Measurements from ENCODE around the gene KIFC3.
"Not testable (repeated sequence)": the region's sequence is repeated elsewhere in the genome, so short reads cannot be mapped to it uniquely, and the experiment has no call there.

Gene KIFC3, protein sequence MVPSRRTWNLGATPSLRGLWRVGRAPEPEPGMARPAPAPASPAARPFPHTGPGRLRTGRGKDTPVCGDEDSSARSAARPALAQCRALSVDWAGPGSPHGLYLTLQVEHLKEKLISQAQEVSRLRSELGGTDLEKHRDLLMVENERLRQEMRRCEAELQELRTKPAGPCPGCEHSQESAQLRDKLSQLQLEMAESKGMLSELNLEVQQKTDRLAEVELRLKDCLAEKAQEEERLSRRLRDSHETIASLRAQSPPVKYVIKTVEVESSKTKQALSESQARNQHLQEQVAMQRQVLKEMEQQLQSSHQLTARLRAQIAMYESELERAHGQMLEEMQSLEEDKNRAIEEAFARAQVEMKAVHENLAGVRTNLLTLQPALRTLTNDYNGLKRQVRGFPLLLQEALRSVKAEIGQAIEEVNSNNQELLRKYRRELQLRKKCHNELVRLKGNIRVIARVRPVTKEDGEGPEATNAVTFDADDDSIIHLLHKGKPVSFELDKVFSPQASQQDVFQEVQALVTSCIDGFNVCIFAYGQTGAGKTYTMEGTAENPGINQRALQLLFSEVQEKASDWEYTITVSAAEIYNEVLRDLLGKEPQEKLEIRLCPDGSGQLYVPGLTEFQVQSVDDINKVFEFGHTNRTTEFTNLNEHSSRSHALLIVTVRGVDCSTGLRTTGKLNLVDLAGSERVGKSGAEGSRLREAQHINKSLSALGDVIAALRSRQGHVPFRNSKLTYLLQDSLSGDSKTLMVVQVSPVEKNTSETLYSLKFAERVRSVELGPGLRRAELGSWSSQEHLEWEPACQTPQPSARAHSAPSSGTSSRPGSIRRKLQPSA

GRCh38 chr16:57802341-57803133, at the start of gene KIFC3:
TSS of gene KIFC3 (minus strand) at chr16:57802491. CDS start at chr16:57798243, 4,248 bp downstream.
- peak; percentile 39 for DNase-seq

DNA sequence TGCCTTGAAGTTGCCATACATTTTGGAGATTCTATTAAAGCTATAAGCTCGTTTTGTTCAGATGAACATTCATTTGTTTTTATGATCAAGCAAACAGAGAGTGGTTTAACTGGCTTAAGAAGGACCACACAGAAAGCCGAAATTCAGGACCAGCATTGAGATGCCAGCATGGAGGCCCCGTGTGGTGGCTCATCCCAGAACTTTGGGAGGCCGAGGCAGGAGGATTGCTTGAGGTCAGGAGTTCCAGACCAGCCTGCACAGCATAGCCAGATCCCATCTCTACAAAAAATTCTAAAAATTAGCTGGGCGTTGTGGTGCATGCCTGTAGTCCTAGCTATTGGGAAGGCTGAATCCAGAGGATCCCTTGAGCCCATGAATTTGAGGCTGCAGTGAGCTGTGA, 45.9 kb upstream of the KIFC3 start:
- no peak for DNase-seq

GRCh38 chr16:57846931-57847330, 44.6 kb upstream of the KIFC3 start:
- DNase-seq, result peak; percentile 18

- DNase-seq, result peak; percentile 63
Measured at GRCh38 chr16:57846078-57846697, 43.9 kb upstream of the KIFC3 start.

- no peak for DNase-seq
Measured at GRCh38 chr16:57845115-57845514, 42.8 kb upstream of the KIFC3 start.

DNA sequence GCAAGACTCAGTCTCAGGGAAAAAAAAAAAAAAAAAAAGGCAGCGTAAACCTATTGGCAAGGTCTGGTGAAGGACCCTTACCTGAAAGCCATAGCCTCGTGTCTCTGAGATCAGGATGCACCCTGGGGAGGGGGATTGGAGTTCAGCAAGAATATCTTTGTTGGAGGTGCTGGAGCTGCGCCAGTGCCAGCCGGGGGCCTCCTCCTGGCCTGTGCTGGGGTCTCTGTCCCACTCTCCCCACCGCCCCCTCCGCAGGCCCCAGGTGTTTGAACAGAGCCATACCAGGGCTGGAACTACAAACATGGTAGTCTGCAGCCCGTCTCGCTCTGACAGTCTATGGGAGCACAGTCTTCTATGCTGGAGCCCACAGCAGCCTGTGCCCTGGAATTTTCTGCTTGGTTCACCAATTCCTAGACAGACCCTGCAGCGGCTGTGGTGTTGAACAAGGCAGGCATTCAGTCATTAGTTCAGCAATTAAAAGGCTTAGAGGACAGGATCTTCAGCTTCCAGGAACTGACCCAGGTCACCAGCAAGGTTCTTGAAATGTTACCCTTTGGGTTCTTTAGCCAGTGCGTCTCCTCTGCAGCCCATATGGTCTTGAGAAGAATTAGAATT, 42.2 kb upstream of the KIFC3 start:
- DNase-seq, result no peak

DNA sequence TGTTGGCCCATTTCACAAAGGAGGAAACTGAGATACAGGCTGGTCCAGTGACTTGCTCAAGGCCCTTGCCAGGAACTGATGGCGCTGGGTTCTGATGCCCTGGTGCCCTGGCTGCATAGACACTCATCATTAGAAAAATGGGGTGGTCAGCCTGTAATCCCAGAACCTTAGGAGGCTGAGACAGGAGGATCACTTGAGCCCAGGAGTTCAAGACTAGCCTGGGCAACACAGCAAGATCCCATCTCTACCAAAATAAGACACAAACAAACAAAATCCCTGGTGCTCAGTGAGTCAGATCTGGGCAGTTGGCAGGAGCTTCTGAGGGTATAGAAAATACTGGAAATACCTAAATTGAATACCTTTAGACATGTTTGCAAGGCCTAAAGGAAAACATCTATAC, 41.1 kb upstream of the KIFC3 start:
- no peak for DNase-seq

- no peak for DNase-seq
Measured at GRCh38 chr16:57842601-57843000, 40.3 kb upstream of the KIFC3 start.

GRCh38 chr16:57840833-57841232, 38.5 kb upstream of the KIFC3 start:
- no peak for DNase-seq

DNA sequence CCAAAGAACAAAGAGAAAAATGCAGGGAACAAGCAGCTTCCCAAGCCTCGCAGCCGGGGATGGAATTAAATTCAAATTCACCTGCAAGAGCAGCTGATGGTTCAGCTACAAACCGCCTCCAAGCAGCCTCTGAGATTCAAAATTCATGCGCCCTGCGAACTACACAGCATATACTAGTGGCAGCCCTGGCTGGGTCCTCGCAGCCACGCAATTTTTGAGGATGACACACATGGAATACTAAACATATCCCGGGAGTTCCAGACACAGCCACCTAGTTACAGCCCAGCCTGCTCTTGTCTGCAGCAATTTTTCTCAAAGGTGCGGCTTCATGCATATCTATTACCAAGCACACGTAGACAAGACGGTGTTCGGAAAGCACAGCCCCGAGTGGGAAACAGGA, 35.9 kb upstream of the KIFC3 start:
- no peak for DNase-seq

- no peak for DNase-seq
Measured at GRCh38 chr16:57837305-57838125, 35.2 kb upstream of the KIFC3 start.

DNA sequence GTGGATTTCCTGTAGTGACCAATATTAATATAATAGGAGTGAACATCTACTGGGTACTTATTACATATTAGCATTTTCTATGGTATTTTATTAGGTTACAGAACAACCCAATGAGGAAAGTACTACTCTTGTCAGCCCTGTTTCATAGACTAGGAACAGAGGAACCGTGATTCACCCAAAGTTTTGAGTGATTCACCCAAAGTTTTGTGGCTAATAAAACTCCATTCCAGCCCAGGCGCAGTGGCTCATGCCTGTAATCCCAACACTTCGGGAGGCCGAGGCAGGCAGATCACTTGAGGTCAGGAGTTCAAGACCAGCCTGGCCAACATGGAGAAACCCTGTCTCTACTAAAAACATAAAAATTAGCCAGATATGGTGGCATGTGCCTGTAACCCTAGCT, 33.1 kb upstream of the KIFC3 start:
- DNase-seq, result not testable (repeated sequence)

- DNase-seq, result no peak
Measured at GRCh38 chr16:57834936-57835335, 32.6 kb upstream of the KIFC3 start.

- DNase-seq, result no peak
Measured at GRCh38 chr16:57830890-57831484, 28.7 kb upstream of the KIFC3 start.

DNA sequence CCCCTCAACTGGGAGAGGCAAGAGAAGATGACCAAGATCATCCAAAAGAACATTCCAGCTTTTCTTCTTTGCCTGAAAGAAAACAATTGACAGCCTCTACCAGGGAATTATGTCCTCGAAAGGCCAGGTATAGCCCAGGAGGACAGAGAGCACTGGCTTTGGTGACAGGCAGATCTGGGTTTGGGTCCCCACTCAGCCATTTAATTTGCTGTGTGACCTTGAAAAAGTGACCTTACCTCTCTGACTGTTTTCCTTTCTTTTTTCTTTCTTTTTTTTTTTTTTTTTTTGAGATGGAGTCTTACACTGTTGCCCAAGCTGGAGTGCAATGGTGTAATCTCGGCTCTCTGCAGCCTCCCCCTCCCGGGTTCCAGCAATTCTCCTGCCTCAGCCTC, 27.7 kb upstream of the KIFC3 start:
- DNase-seq, result no peak

DNA sequence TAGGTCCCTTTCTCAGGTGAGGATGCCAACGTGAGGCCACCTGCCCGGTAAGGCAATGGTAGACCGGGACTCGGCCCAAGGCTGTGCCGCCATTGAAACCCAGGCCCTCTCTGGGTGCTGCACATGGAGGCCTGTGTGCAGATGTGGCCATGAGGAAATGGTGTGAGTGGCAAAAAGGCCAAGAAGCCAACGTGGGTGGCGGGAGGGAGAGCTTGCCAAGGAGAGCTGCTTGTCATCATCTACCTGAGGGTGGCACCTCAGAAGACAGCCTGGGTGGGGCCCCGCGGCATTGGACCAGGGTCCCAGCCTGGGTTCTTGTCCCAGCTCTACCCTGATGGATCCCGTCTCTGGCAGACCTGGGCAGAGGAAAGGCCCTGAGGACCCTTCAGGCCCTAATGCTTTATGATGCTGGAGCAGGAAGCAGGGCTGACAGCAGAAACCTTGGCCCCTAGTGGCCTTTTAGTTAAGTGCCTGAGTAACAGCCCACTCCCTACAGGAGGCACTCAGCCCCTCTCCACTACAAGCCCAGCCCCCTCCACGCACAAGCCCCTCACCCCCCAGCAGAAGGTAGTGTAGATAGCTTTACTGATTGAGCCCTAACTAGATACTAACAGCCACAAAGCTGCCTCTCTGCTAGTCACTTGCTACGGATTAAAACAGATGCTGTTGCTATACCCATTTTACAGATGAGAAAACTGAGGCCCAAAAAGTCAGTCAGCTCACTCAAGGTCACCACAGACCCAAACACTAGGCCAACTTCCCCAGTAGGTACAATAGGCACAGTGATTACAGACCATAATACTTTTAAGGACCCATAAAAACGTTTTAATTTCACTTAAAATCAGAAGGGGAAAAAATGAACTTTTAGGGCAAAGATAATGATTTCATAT, 26.2 kb upstream of the KIFC3 start:
- no peak for DNase-seq

GRCh38 chr16:57826706-57827625, 24.7 kb upstream of the KIFC3 start:
- no peak for DNase-seq

- DNase-seq, result no peak
Measured at GRCh38 chr16:57826052-57826451, 23.8 kb upstream of the KIFC3 start.
